ENCODE measurements around the gene GTF3A. TPM values are rescaled to one million over a fixed set of nuclear protein-coding genes. Genes with fewer than 3 reads are reported as not detected.

GTF3A gene
- total and polyA plus RNA-seq, 2 of the 8 experiments (the other 6 are each of a cell fraction or from before 2014, with no cell fraction given) = 41.6 to 96.5 TPM

DNA sequence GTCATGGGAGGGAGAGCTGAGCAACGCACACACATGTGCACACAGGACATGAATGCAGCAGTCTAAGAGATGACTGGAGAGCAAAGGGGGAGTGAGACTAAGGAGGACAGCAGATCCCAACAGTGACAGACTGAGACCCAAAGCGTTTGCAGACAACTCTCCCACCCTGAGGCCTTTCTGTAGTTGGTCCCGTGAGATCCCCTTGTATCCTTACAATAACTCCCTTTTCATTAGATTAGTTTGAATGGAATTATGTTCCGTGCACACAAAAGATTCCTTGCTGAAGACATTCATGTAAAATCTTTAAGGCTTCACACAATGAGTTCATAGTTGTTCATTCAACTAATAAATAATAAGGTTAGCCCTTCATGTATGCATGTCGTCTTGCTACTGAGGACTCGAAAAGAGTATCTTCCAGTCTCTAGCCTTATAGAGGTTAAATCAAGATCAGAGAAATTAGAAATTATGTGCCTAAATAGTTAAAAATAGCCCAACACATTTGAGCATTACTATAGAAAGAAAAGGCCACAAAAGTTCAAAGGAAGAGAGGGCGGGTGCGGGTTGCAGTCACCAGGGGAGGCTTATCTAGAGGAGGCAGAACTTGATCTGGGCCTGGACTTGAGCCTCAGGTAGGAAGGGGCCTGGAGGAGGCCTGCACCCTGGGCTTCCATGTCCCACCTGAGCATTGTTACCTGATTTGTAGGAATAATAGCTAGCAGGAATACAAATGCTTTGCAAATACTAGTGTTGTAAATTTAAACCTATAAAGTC lies 3.1 kb upstream of the GTF3A start:
- CTCF ChIA-PET (ENCODE audit: partially characterized antibody) = interaction anchor here (0.6 to 2.3 kb wide), 7 partner anchors 16 to 505 kb away, joined by 3 to 11 read pairs (median 4); no protein-coding TSS in a partner anchor
- H2BK20ac ChIP-seq (ENCODE audit: low read length) = no peak overlapping the region
- no peaks in the 10 kb centered on the region for H3K9me3 ChIP-seq (ENCODE audit: insufficient read depth in 2 of 2, low read depth in 1 of 2, low read length in 1 of 2)
- H3K79me2 ChIP-seq (ENCODE audit: control insufficient read depth in 1 of 2, insufficient read depth in 2 of 2, low read length in 2 of 2) = peaks cover 0 to 15% of the 10 kb centered on the region in 2 experiments; a peak in 2 of 4 replicates
- no peak overlapping the region for H3K18ac ChIP-seq (ENCODE audit: extremely low read depth, low read length)
- no peak overlapping the region for H2AK5ac ChIP-seq (ENCODE audit: low read depth, low read length)
- H4K5ac ChIP-seq (ENCODE audit: insufficient read length, low read depth, low read length) = no peak overlapping the region
- H4K91ac ChIP-seq (replicated peaks; ENCODE audit: insufficient read length, low read length) = no peak overlapping the region
- no peak overlapping the region for H3K4me2 ChIP-seq (ENCODE audit: insufficient read depth in 1 of 2, low read depth in 2 of 2, low read length in 2 of 2)
- DNase-seq (ENCODE audit: low read depth in 1 of 2, low spot score in 2 of 2) (no peak), FAIRE-seq (no peak)
- no peaks in the 10 kb centered on the region for H3K36me3 ChIP-seq (ENCODE audit: control insufficient read depth in 2 of 4, insufficient read depth in 4 of 4, low read length in 3 of 4)
- 76% methylated on average over 8 of the region's 8 CpGs; no CpG with 5 or more reads in 1 of the 2 experiments for WGBS, 2 experiments (ENCODE audit: extremely low coverage in 1 of 2, insufficient coverage in 1 of 2, insufficient read length in 1 of 2, insufficient replicate concordance in 2 of 2, low coverage in 1 of 2, low lambda C conversion rate in 2 of 2, missing lambda C conversion rate in 1 of 2)
- H3K23ac ChIP-seq (ENCODE audit: insufficient read length) = no peak overlapping the region
- H3K9ac ChIP-seq (replicated peaks in 1 of 4; ENCODE audit: extremely low read depth in 1 of 4, low read depth in 3 of 4, low read length in 3 of 4) = no peak overlapping the region
- peaks cover 0 to 12% (median 8%) of the 10 kb centered on the region in 4 experiments; a peak in 5 of 7 replicates for H3K4me1 ChIP-seq (replicated peaks in 1 of 4; ENCODE audit: control insufficient read depth in 3 of 4, insufficient read depth in 4 of 4, low read length in 3 of 4)
- no peak overlapping the region for H2BK15ac ChIP-seq (ENCODE audit: low read length)
- H3K27me3 ChIP-seq (replicated peaks in 1 of 4; ENCODE audit: control insufficient read depth in 3 of 4, extremely low read depth in 1 of 4, insufficient read depth in 3 of 4, low read length in 3 of 4) = peaks cover 0 to 5% (median 3%) of the 10 kb centered on the region in 4 experiments; a peak in 2 of 7 replicates
- no peak overlapping the region for H3K56ac ChIP-seq (replicated peaks; ENCODE audit: insufficient read length, low read depth, low read length)
- H2BK12ac ChIP-seq (ENCODE audit: low read depth, low read length) = no peak overlapping the region
- no peak overlapping the region for H4K8ac ChIP-seq (ENCODE audit: extremely low read depth, insufficient read depth, low read length)
- no peak overlapping the region for H3K27ac ChIP-seq (ENCODE audit: low read depth, low read length)
- no peak overlapping the region for H3K4ac ChIP-seq (replicated peaks; ENCODE audit: insufficient read length, low read depth, low read length)
- peaks cover 13% of the 10 kb centered on the region for H3K23me2 ChIP-seq (ENCODE audit: low read depth, low read length)
- no peak overlapping the region for H2BK120ac ChIP-seq (replicated peaks; ENCODE audit: low read depth, low read length)
- H3K79me1 ChIP-seq (ENCODE audit: low read depth, low read length) = peaks cover 9% of the 10 kb centered on the region
- POLR2A ChIA-PET (ENCODE audit: partially characterized antibody) = no interaction called here
- H4K20me1 ChIP-seq (replicated peaks in 1 of 2; ENCODE audit: control insufficient read depth in 1 of 2, insufficient read depth in 2 of 2, low read length in 2 of 2) = no peaks in the 10 kb centered on the region
- H3K4me3 ChIP-seq (ENCODE audit: extremely low read depth in 1 of 4, insufficient read depth in 2 of 4, low read depth in 3 of 4, low read length in 4 of 4) = no peak overlapping the region
- no peak overlapping the region for H2BK5ac ChIP-seq (ENCODE audit: low read depth, low read length)
- no peak overlapping the region for H3K14ac ChIP-seq (ENCODE audit: insufficient read length)
- H2AFZ ChIP-seq (ENCODE audit: low read length) = no peak overlapping the region
- TF ChIP-seq SP1 (IDR thresholded peaks at IDR 0.05; ENCODE audit: low read depth, low read length) (no peak), EZH2 (IDR thresholded peaks at IDR 0.05; ENCODE audit: low read depth, low read length, severe bottlenecking) (no peak), FOSL1 (IDR thresholded peaks at IDR 0.05; ENCODE audit: insufficient read depth, low read depth, low read length) (no peak), SP4 (IDR thresholded peaks at IDR 0.05; ENCODE audit: low read length) (no peak), EP300 (IDR thresholded peaks at IDR 0.05; ENCODE audit: borderline replicate concordance in 1 of 2, low read depth in 2 of 2, low read length in 2 of 2) (no peak), TAF1 (IDR thresholded peaks at IDR 0.05; ENCODE audit: low read depth, low read length) (no peak), CBX8 (IDR thresholded peaks at IDR 0.05; ENCODE audit: borderline replicate concordance, low read depth, low read length) (no peak), KDM4A (IDR thresholded peaks at IDR 0.05; ENCODE audit: low read depth, low read length, severe bottlenecking) (no peak), NRF1 (IDR thresholded peaks at IDR 0.05; ENCODE audit: low read depth, low read length) (no peak), TAF7 (optimal IDR thresholded peaks at IDR 0.05; ENCODE audit: borderline replicate concordance, low read depth, low read length) (no peak), SIN3A (conservative IDR thresholded peaks at IDR 0.05 in 1 of 2, IDR thresholded peaks at IDR 0.05 in 1 of 2; ENCODE audit: low read depth in 1 of 2, low read length in 2 of 2) (no peak), RXRA (IDR thresholded peaks at IDR 0.05; ENCODE audit: insufficient read depth, low read depth, low read length) (no peak)
